Endothelial cell of umbilical vein (primary cell): ENCODE results near the gene CPT2. TPM values are rescaled to one million over a fixed set of nuclear protein-coding genes. Genes with fewer than 3 reads are reported as not detected.
"Not testable (repeated sequence)": the region's sequence is repeated elsewhere in the genome, so short reads cannot be mapped to it uniquely, and the experiment has no call there.

Experiments used
- BruUV-seq: library from RNA; stranded (reverse); fragments of 400-500 nt; replicated peaks from 2 replicates; lab custom pipeline; 2021; lab: Mats Ljungman, UMichigan
- CTCF ChIA-PET: fragments of 300-600, 350-600 bp; sonication (Branson Sonifier 250); formaldehyde crosslinking; loops from one replicate; lab custom pipeline; 2021; ENCODE audit warnings: antibody characterized with exemption, inconsistent platforms; lab: Charles Lee
- POLR2A ChIA-PET: fragments of 300-600, 350-600 bp; sonication (Branson Sonifier 250); formaldehyde crosslinking; loops from one replicate; lab custom pipeline; 2021; ENCODE audit warnings: antibody characterized with exemption, inconsistent platforms; lab: Charles Lee
- DNase-seq: peaks from one replicate; pipeline ENCODE4 v3.0.0-alpha.2; 2011; ENCODE audit warnings: low read depth, low spot score
- FAIRE-seq: peaks from 2 replicates; lab custom pipeline; 2011; peaks lifted over from hg19 to GRCh38; lab: Jason Lieb, UNC
- H2AFZ ChIP-seq: 2 replicates; pipeline ENCODE4 v1.6.0; 2012; ENCODE audit warnings: low read depth, low read length, control low read depth, inconsistent platforms
- H3K27ac ChIP-seq: 2 replicates; pipeline ENCODE4 v1.5.1; 2011; ENCODE audit warnings: low read depth, mild to moderate bottlenecking, control low read depth, low read length, moderate library complexity; ENCODE audit not compliant: insufficient read depth
- H3K27me3 ChIP-seq, 2 experiments: 2 replicates each; pipeline versions ENCODE4 v1.6.0 to v1.6.1; 2011; ENCODE audit warnings: low read length in 2 of 2, mixed read lengths in 1 of 2; ENCODE audit not compliant: control insufficient read depth in 2 of 2, insufficient read depth in 2 of 2
- H3K36me3 ChIP-seq, 2 experiments: 2 replicates in 1 of 2; 3 replicates in 1 of 2; pipeline ENCODE4 v1.5.1; 2011; ENCODE audit warnings: low read length in 2 of 2, mild to moderate bottlenecking in 1 of 2, moderate library complexity in 1 of 2; ENCODE audit not compliant: control insufficient read depth in 2 of 2, insufficient read depth in 2 of 2; ENCODE audit errors: extremely low read depth in 1 of 2
- H3K4me1 ChIP-seq: 3 replicates; pipeline ENCODE4 v1.5.1; 2011; ENCODE audit warnings: mild to moderate bottlenecking, low read length; ENCODE audit not compliant: control insufficient read depth, insufficient read depth; ENCODE audit errors: extremely low read depth
- H3K4me2 ChIP-seq: 2 replicates; pipeline ENCODE4 v1.6.1; 2011; ENCODE audit warnings: low read length, control low read depth, mixed read lengths; ENCODE audit not compliant: insufficient read depth
- H3K4me3 ChIP-seq, 3 experiments: fragments of 200-600 bp in 1 of 3; sonication (generic), shearing (Covaris generic) in 1 of 3; replicated peaks in 1 of 3; 2 replicates each; pipeline ENCODE4 v1.5.1; 2011 to 2016; ENCODE audit warnings: control low read depth in 3 of 3, low read length in 3 of 3, mild to moderate bottlenecking in 2 of 3, inconsistent platforms in 1 of 3, low read depth in 1 of 3, moderate library complexity in 1 of 3; ENCODE audit not compliant: insufficient read depth in 1 of 3
- H3K79me2 ChIP-seq: 2 replicates; pipeline ENCODE4 v1.6.0; 2012; ENCODE audit warnings: low read length, inconsistent platforms; ENCODE audit not compliant: control insufficient read depth, insufficient read depth
- H3K9ac ChIP-seq: replicated peaks from 2 replicates; pipeline ENCODE3; 2011; ENCODE audit warnings: low read length, control low read depth; ENCODE audit not compliant: insufficient read depth; ENCODE audit errors: extremely low read depth
- H3K9me1 ChIP-seq: replicated peaks from 3 replicates; pipeline ENCODE4 v1.6.0; 2011; ENCODE audit warnings: mild to moderate bottlenecking, low read length; ENCODE audit not compliant: control insufficient read depth, insufficient read depth; ENCODE audit errors: extremely low read depth
- H3K9me3 ChIP-seq: replicated peaks from 2 replicates; pipeline ENCODE4 v1.5.1; 2012; ENCODE audit warnings: low read length, inconsistent platforms; ENCODE audit not compliant: control insufficient read depth, insufficient read depth
- H4K20me1 ChIP-seq: replicated peaks from 2 replicates; pipeline ENCODE3; 2011; ENCODE audit warnings: mild to moderate bottlenecking, low read length; ENCODE audit not compliant: control insufficient read depth, insufficient read depth; ENCODE audit errors: extremely low read depth
- EZH2 ChIP-seq: IDR thresholded peaks from 2 replicates; pipeline ENCODE4 v1.6.1; 2012; ENCODE audit warnings: borderline replicate concordance, low read depth, mild to moderate bottlenecking, moderate library complexity, low read length, inconsistent platforms; ENCODE audit not compliant: severe bottlenecking
- FOS ChIP-seq: IDR thresholded peaks from 2 replicates; pipeline ENCODE4 v1.6.1; 2011; ENCODE audit warnings: mild to moderate bottlenecking, low read length, moderate library complexity, borderline replicate concordance; ENCODE audit not compliant: insufficient read depth
- GATA2 ChIP-seq: IDR thresholded peaks from 2 replicates; pipeline ENCODE4 v1.7.0; 2011; ENCODE audit warnings: low read depth, mild to moderate bottlenecking, moderate library complexity, mixed read lengths, low read length; ENCODE audit not compliant: insufficient read length, insufficient read depth
- JUN ChIP-seq: IDR thresholded peaks from 2 replicates; pipeline ENCODE4 v1.6.1; 2011; ENCODE audit warnings: borderline replicate concordance, low read depth; ENCODE audit not compliant: insufficient read length, insufficient read depth
- MYC ChIP-seq: IDR thresholded peaks from one replicate; pipeline ENCODE4 v1.6.1; 2011; ENCODE audit warnings: mild to moderate bottlenecking, low read depth, low read length
- POLR2A ChIP-seq: IDR thresholded peaks from 2 replicates; pipeline ENCODE4 v1.6.1; 2012; ENCODE audit warnings: low read depth, mild to moderate bottlenecking, control low read depth, low read length
- POLR2AphosphoS5 ChIP-seq: IDR thresholded peaks from 2 replicates; pipeline ENCODE4 v1.6.1; 2012; ENCODE audit warnings: low read depth, mild to moderate bottlenecking, control low read depth, low read length, moderate library complexity; ENCODE audit not compliant: insufficient read depth
- dilution Hi-C: fragments of 300-500 bp; cut with MboI; formaldehyde crosslinking; loops from one replicate; pipeline ENCODE4 v1.15.0; 2019; ENCODE audit warnings: low sequenced_read_pairs; ENCODE audit not compliant: extremely low pct_ligation_motif_present
- intact Hi-C: fragments of 100-400 bp; cut with micrococcal nuclease; formaldehyde crosslinking; loops from one replicate; pipeline ENCODE4 v1.10.0; 2022
- polyA plus RNA-seq, 4 experiments: library from polyadenylated mRNA; depleted of rRNA in 3 of 4; stranded (reverse) in 3 of 4; unstranded in 1 of 4; fragments of >200 nt; gene quantifications; 2 replicates each; pipeline versions ENCODE4 v1.2.1 to v1.2.3, GENCODE V29; 2011 to 2012; ENCODE audit warnings: missing spikeins in 1 of 4
- total RNA-seq: library from RNA; stranded (reverse); gene quantifications from 2 replicates; pipeline ENCODE4 v1.2.3, GENCODE V29; 2021
- TF ChIP-seq, protein P1 (sequence below), 2 donors: IDR thresholded peaks; 1 replicate in 1 of 2; 2 replicates in 1 of 2; pipeline ENCODE4 v1.5.1; 2011; ENCODE audit warnings: low read length in 2 of 2, mild to moderate bottlenecking in 2 of 2, moderate library complexity in 2 of 2, control low read depth in 1 of 2, inconsistent platforms in 1 of 2, low read depth in 1 of 2; ENCODE audit not compliant: insufficient read depth in 1 of 2; ENCODE audit errors: extremely low read depth in 1 of 2
- TF ChIP-seq, protein P2 (sequence below): IDR thresholded peaks from 2 replicates; pipeline ENCODE4 v1.6.1; 2011; ENCODE audit not compliant: insufficient read depth, insufficient read length

Gene CPT2
- total and polyA plus RNA-seq, 2 donors (not counting 3 experiments of a cell fraction or from before 2014, with no cell fraction given): 10.6 to 11.6 TPM

DNA sequence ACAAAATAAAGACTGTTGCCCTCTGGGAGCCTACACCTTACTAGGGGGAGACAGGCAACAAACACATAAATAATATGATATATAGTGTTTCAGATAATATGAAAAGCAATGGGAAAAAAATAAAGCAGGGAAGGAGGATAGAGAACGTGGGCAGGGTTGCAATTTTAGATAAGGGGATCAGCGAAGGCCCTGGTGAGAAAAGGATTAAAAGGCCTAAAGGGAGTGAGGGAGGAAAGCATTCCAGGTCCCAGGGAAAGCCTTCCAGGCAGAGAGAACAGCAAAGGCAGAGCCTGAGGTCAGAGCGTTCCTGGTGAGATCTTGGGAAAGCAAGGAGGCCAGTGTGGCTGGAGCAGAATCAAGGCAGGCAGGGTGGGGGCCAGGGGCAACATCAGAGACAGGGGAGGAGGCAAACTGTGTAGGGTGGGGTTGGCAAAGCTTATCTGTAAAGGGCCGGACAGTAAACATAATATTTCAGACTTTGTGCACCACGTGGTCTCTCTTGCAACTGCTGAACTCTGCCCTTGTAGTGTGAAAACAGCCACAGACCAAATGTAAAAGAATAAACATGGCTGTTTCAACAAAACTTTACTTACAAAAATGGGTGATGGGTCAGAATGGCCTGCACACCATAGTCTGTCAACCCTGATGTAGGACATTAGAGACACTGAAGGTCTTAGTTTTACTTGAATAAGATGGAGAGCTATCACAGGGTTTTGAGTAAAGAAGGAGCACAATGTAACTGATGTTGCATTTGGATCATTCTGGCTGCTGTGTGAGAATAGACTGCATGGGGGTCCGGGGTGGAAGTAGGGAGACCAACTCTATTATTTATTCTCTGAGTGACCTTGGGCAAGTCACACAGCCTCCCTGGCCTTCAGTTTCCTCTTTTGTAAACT is 13.3 kb upstream of the CPT2 start:
- intact Hi-C loops (loop anchor here (5.0 kb wide), 1 partner anchor 261 kb away; the partner anchor contains the start of gene ECHDC2), dilution Hi-C loops (no loop called here)
- Histone ChIP-seq H3K4me2 (no peak overlapping the region), H3K9ac (no peak overlapping the region), H4K20me1 (no peaks in the 10 kb centered on the region), H3K9me3 (no peaks in the 10 kb centered on the region), H3K27me3 (peaks cover 3% of the 10 kb centered on the region in 2 experiments), H3K27ac (no peak overlapping the region), H3K4me3 (no peak overlapping the region), H3K9me1 (no peaks in the 10 kb centered on the region), H3K79me2 (no peaks in the 10 kb centered on the region), H3K36me3 (no peaks in the 10 kb centered on the region), H2AFZ (no peak overlapping the region), H3K4me1 (no peaks in the 10 kb centered on the region)
- ChIA-PET POLR2A (no interaction called here), CTCF (interaction anchor here (0.6 to 5.1 kb wide), 24 partner anchors 9 to 1813 kb away, joined by 3 to 46 read pairs (median 4); partner anchors contain the start of gene ZYG11A)
- FAIRE-seq: no peak
- BruUV-seq: no TSS peak
- TF ChIP-seq, protein P1, sequence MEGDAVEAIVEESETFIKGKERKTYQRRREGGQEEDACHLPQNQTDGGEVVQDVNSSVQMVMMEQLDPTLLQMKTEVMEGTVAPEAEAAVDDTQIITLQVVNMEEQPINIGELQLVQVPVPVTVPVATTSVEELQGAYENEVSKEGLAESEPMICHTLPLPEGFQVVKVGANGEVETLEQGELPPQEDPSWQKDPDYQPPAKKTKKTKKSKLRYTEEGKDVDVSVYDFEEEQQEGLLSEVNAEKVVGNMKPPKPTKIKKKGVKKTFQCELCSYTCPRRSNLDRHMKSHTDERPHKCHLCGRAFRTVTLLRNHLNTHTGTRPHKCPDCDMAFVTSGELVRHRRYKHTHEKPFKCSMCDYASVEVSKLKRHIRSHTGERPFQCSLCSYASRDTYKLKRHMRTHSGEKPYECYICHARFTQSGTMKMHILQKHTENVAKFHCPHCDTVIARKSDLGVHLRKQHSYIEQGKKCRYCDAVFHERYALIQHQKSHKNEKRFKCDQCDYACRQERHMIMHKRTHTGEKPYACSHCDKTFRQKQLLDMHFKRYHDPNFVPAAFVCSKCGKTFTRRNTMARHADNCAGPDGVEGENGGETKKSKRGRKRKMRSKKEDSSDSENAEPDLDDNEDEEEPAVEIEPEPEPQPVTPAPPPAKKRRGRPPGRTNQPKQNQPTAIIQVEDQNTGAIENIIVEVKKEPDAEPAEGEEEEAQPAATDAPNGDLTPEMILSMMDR (IDR thresholded peaks at IDR 0.05; ENCODE audit: extremely low read depth in 1 of 2, insufficient read depth in 1 of 2, low read depth in 1 of 2, low read length in 2 of 2): no peak
- no peak for TF ChIP-seq FOS
- TF ChIP-seq POLR2A: no peak
- TF ChIP-seq EZH2: no peak
- TF ChIP-seq GATA2: no peak
- TF ChIP-seq, protein P2, sequence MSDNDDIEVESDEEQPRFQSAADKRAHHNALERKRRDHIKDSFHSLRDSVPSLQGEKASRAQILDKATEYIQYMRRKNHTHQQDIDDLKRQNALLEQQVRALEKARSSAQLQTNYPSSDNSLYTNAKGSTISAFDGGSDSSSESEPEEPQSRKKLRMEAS: no peak
- no peak for TF ChIP-seq JUN
- TF ChIP-seq POLR2AphosphoS5: no peak
- no peak for TF ChIP-seq MYC
- no peak for DNase-seq

DNA sequence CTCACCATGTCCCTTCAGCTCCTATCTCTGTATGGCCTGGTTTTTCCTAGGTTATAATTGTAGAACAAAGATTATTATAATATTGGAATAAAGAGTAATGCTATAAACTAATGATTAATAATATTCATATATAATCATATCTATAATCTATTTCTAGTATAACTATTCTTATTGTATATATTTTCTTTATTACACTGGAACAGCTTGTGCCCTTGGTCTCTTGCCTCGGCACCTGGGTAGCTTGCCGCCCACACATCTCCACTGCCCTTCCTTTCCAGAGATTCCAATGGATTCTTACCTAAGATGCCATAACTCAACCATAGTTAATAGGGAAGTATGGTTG is 10.7 kb upstream of the CPT2 start:
- H3K79me2 ChIP-seq, H3K9me1 ChIP-seq, H3K9me3 ChIP-seq, H3K36me3 ChIP-seq, POLR2A ChIA-PET, H3K27me3 ChIP-seq, H3K4me2 ChIP-seq, H3K27ac ChIP-seq, H3K4me1 ChIP-seq, dilution Hi-C loops, H3K9ac ChIP-seq, H3K4me3 ChIP-seq, DNase-seq, BruUV-seq, H2AFZ ChIP-seq, FAIRE-seq, H4K20me1 ChIP-seq: not testable (repeated sequence)
- intact Hi-C loops: loop anchor here (1.0 to 2.0 kb wide), 3 partner anchors 281 to 485 kb away; partner anchors contain the start of gene ZYG11A
- CTCF ChIA-PET: interaction anchor here (0.7 to 3.9 kb wide), 8 partner anchors 9 to 490 kb away, joined by 3 to 27 read pairs (median 4); partner anchors contain the start of gene ZYG11A
